NCI-H510A treated with DMSO at 0.1 percent for 48 hours (cell line): ENCODE results near the gene SPATA20.

Experiments used
- DNase-seq: peaks from one replicate; lab custom pipeline; 2025; lab: John Stamatoyannopoulos, UW

The SPATA20 gene

GRCh38 chr17:50547035-50547735, at the start of gene SPATA20:
Gene SPATA20, plus strand, starts transcription at chr17:50547174. Its CDS starts 35 bp downstream, at chr17:50547209.
- DNase-seq, result peak; percentile 90

- no peak for DNase-seq
Measured at GRCh38 chr17:50498021-50498874, 48.7 kb upstream of the SPATA20 start.

- DNase-seq, result no peak
Measured at GRCh38 chr17:50499270-50499669, 47.7 kb upstream of the SPATA20 start.

- no peak for DNase-seq
Measured at GRCh38 chr17:50499721-50500120, 47.3 kb upstream of the SPATA20 start.

GRCh38 chr17:50501054-50501453, 45.9 kb upstream of the SPATA20 start:
- DNase-seq, result peak; percentile 25

- DNase-seq, result no peak
Measured at GRCh38 chr17:50502301-50502990, 44.5 kb upstream of the SPATA20 start.

GRCh38 chr17:50505591-50506130, 41.3 kb upstream of the SPATA20 start:
- no peak for DNase-seq

GRCh38 chr17:50506298-50506697, 40.7 kb upstream of the SPATA20 start:
- no peak for DNase-seq

- peak; percentile 67 for DNase-seq
Measured at GRCh38 chr17:50507871-50508572, 39.0 kb upstream of the SPATA20 start, which contains the start of gene MYCBPAP. Gene MYCBPAP, plus strand, starts transcription at chr17:50508439. Its CDS starts 236 bp downstream, at chr17:50508675.

- no peak for DNase-seq
Measured at GRCh38 chr17:50508573-50509460, 38.2 kb upstream of the SPATA20 start.

GRCh38 chr17:50511058-50511457, 35.9 kb upstream of the SPATA20 start:
- no peak for DNase-seq

GRCh38 chr17:50513495-50513894, 33.5 kb upstream of the SPATA20 start:
- DNase-seq, result no peak

- no peak for DNase-seq
Measured at GRCh38 chr17:50514388-50514787, 32.6 kb upstream of the SPATA20 start.

GRCh38 chr17:50514936-50515702, 31.9 kb upstream of the SPATA20 start:
- no peak for DNase-seq

- no peak for DNase-seq
Measured at GRCh38 chr17:50517011-50517410, 30.0 kb upstream of the SPATA20 start.

GRCh38 chr17:50517504-50518383, 29.2 kb upstream of the SPATA20 start:
- DNase-seq, result no peak

GRCh38 chr17:50518384-50519023, 28.5 kb upstream of the SPATA20 start:
- DNase-seq, result peak; percentile 50

GRCh38 chr17:50519141-50519834, 27.7 kb upstream of the SPATA20 start:
- DNase-seq, result no peak
